ENCODE results near the gene PGBD5.

The PGBD5 gene

DNA sequence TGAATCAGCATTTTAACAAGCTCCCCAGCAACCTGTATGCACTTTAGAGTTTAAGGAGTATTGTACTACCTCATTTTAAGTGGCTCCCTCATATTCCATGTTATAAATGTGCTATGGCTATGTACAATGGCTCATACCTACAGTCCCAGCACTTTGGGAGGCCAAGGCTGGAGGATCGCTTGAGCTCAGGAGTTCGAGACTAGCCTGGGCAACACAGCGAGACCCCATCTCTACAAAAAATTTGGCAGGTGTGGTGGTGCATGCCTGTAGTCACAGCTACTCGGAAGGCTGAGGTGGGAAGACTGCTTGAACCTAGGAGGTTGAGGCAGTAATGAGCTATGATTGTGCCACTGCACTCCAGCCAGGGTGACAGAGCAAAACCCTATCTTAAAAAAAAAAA, 40.2 kb downstream of the PGBD5 start:
- H3K4me1 ChIP-seq (ENCODE audit: low read length) = no peaks in the 10 kb centered on the region
- H3K36me3 ChIP-seq (replicated peaks; ENCODE audit: low read depth, low read length) = no peaks in the 10 kb centered on the region
- H3K27me3 ChIP-seq (ENCODE audit: low read depth, low read length) = peaks cover 8% of the 10 kb centered on the region; the same call in 1 of the 2 replicates
- no peak overlapping the region for H3K4me2 ChIP-seq (ENCODE audit: low read length)
- H3K4me3 ChIP-seq (ENCODE audit: low read length) = no peak overlapping the region
- H4K20me1 ChIP-seq (ENCODE audit: insufficient read depth, low read length) = no peaks in the 10 kb centered on the region
- no peak for TF ChIP-seq EZH2phosphoT487 (IDR thresholded peaks at IDR 0.05; ENCODE audit: low read depth)
- TF ChIP-seq, protein P1, sequence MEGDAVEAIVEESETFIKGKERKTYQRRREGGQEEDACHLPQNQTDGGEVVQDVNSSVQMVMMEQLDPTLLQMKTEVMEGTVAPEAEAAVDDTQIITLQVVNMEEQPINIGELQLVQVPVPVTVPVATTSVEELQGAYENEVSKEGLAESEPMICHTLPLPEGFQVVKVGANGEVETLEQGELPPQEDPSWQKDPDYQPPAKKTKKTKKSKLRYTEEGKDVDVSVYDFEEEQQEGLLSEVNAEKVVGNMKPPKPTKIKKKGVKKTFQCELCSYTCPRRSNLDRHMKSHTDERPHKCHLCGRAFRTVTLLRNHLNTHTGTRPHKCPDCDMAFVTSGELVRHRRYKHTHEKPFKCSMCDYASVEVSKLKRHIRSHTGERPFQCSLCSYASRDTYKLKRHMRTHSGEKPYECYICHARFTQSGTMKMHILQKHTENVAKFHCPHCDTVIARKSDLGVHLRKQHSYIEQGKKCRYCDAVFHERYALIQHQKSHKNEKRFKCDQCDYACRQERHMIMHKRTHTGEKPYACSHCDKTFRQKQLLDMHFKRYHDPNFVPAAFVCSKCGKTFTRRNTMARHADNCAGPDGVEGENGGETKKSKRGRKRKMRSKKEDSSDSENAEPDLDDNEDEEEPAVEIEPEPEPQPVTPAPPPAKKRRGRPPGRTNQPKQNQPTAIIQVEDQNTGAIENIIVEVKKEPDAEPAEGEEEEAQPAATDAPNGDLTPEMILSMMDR (IDR thresholded peaks at IDR 0.05; ENCODE audit: low read depth, low read length) = no peak
- no peaks in the 10 kb centered on the region for H3K79me2 ChIP-seq (ENCODE audit: low read length)
- H2AFZ ChIP-seq (ENCODE audit: low read depth, low read length) = no peak overlapping the region
- H3K27ac ChIP-seq (ENCODE audit: low read length) = no peak overlapping the region
- no peak overlapping the region for H3K9ac ChIP-seq (ENCODE audit: low read length)
- no peaks in the 10 kb centered on the region for H3K9me3 ChIP-seq (ENCODE audit: insufficient read depth, low read length)

DNA sequence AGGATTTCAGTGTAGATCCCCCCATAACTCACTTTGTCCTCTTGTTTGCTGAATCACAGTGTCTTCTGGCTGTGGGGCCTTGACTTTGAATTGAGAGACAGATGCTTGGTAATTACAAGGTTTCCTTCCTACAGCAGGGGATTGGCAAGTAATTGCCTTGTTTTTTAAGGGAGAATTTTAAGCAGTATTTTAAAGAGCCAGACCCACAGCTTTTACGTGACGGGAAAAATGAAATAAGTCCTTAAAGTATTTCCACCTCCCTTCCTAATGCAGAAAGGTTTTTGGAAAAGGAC, 41.0 kb downstream of the PGBD5 start:
- no peak overlapping the region for H3K27ac ChIP-seq (ENCODE audit: low read length)
- TF ChIP-seq EZH2phosphoT487 (IDR thresholded peaks at IDR 0.05; ENCODE audit: low read depth) = no peak
- no peak overlapping the region for H3K9ac ChIP-seq (ENCODE audit: low read length)
- no peaks in the 10 kb centered on the region for H3K36me3 ChIP-seq (replicated peaks; ENCODE audit: low read depth, low read length)
- peaks cover 6% of the 10 kb centered on the region for H3K27me3 ChIP-seq (ENCODE audit: low read depth, low read length)
- H3K79me2 ChIP-seq (ENCODE audit: low read length) = no peaks in the 10 kb centered on the region
- H2AFZ ChIP-seq (ENCODE audit: low read depth, low read length) = no peak overlapping the region
- no peaks in the 10 kb centered on the region for H3K4me1 ChIP-seq (ENCODE audit: low read length)
- no peaks in the 10 kb centered on the region for H4K20me1 ChIP-seq (ENCODE audit: insufficient read depth, low read length)
- H3K4me3 ChIP-seq (ENCODE audit: low read length) = no peak overlapping the region
- no peak overlapping the region for H3K4me2 ChIP-seq (ENCODE audit: low read length)
- H3K9me3 ChIP-seq (ENCODE audit: insufficient read depth, low read length) = 0 out of 2 replicates have a peak, but pooled peaks cover 1% of the 10 kb centered on the region

DNA sequence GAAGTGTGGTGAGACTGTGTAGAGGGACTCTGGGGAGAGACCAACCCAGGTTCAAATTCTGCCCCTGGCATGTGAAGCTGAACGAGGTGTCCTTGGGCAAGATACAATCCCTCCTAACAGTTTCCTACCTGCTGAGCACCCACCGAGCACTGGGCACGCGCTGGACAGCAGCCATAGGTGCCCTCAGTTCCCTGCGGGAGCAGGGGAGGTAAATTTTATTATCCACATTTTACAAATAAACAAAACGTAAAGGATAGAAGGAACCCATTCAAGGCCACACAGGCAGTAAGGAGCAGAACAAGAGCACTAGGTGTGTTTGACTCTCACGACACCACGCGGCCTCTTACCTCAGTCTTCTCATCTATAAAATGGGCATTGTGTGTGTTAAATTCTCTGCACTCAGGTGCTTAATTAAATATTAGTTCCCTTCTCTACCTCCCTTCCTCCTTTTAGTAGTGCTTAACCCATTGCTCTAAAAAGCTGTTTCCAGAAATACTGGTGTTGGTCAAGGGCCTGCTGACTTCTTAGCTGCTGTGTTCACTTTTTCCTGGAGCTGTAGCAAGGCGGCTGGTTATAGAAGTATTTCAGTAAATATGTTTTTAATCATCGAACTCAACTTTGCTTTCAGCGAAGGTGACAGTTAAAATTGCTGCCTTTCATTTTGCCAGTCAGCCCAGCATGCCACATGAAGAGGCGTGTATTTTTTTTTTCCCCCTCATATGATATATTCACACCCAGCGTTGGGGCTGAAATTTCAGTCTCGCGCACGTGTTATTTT, 41.6 kb downstream of the PGBD5 start:
- H2AFZ ChIP-seq (ENCODE audit: low read depth, low read length) = no peak overlapping the region
- H3K4me3 ChIP-seq (ENCODE audit: low read length) = no peak overlapping the region
- peaks cover 6% of the 10 kb centered on the region for H3K27me3 ChIP-seq (ENCODE audit: low read depth, low read length)
- H3K4me2 ChIP-seq (ENCODE audit: low read length) = no peak overlapping the region
- H3K79me2 ChIP-seq (ENCODE audit: low read length) = no peaks in the 10 kb centered on the region
- no peaks in the 10 kb centered on the region for H4K20me1 ChIP-seq (ENCODE audit: insufficient read depth, low read length)
- 0 out of 2 replicates have a peak, but pooled peaks cover 6% of the 10 kb centered on the region for H3K9me3 ChIP-seq (ENCODE audit: insufficient read depth, low read length)
- H3K36me3 ChIP-seq (replicated peaks; ENCODE audit: low read depth, low read length) = no peaks in the 10 kb centered on the region
- no peak overlapping the region for H3K9ac ChIP-seq (ENCODE audit: low read length)
- no peaks in the 10 kb centered on the region for H3K4me1 ChIP-seq (ENCODE audit: low read length)
- TF ChIP-seq, protein P1 (IDR thresholded peaks at IDR 0.05; ENCODE audit: low read depth, low read length) = no peak
- no peak for TF ChIP-seq EZH2phosphoT487 (IDR thresholded peaks at IDR 0.05; ENCODE audit: low read depth)
- no peak overlapping the region for H3K27ac ChIP-seq (ENCODE audit: low read length)

DNA sequence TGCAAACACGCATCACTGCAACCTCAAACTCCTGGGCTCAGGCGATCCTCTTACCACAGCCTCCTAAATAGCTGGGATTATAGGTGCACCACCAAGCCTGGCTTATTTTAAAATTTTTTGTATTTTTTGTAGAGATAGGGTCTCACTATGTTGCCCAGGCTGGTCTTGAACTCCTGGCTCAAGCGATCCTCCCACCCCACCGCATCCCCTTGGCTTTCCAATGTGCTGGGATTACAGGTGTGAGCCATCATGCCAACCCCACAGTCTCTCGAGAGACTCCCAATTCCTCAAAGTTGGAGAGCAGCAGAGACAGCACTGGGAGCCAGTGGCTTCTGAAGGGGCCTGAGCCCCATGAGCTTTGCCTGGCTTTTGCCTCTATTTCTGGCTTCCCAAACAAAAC, 42.7 kb downstream of the PGBD5 start:
- H2AFZ ChIP-seq (ENCODE audit: low read depth, low read length) = no peak overlapping the region
- no peaks in the 10 kb centered on the region for H3K4me1 ChIP-seq (ENCODE audit: low read length)
- H3K27ac ChIP-seq (ENCODE audit: low read length) = no peak overlapping the region
- H3K4me3 ChIP-seq (ENCODE audit: low read length) = no peak overlapping the region
- 0 out of 2 replicates have a peak, but pooled peaks cover 8% of the 10 kb centered on the region for H3K9me3 ChIP-seq (ENCODE audit: insufficient read depth, low read length)
- no peak for TF ChIP-seq EZH2phosphoT487 (IDR thresholded peaks at IDR 0.05; ENCODE audit: low read depth)
- TF ChIP-seq, protein P1 (IDR thresholded peaks at IDR 0.05; ENCODE audit: low read depth, low read length) = no peak
- H4K20me1 ChIP-seq (ENCODE audit: insufficient read depth, low read length) = no peaks in the 10 kb centered on the region
- H3K9ac ChIP-seq (ENCODE audit: low read length) = no peak overlapping the region
- no peaks in the 10 kb centered on the region for H3K79me2 ChIP-seq (ENCODE audit: low read length)
- peaks cover 6% of the 10 kb centered on the region for H3K27me3 ChIP-seq (ENCODE audit: low read depth, low read length)
- H3K36me3 ChIP-seq (replicated peaks; ENCODE audit: low read depth, low read length) = no peaks in the 10 kb centered on the region
- no peak overlapping the region for H3K4me2 ChIP-seq (ENCODE audit: low read length)
